H9 (cell line): ENCODE results near the gene NUMBL. TPM values are rescaled to one million over a fixed set of nuclear protein-coding genes. Genes with fewer than 3 reads are reported as not detected.

ENCODE experiments used
- DNase-seq: peaks from one replicate; pipeline ENCODE4 v3.0.0-alpha.2; 2017
- H2AFZ ChIP-seq: one replicate; pipeline ENCODE4 v1.6.1; 2013; ENCODE audit warnings: mild to moderate bottlenecking, low read length, control low read depth, moderate library complexity
- H2AK5ac ChIP-seq: 2 replicates; pipeline ENCODE4 v1.6.1; 2013; ENCODE audit warnings: low read length, control low read depth, mixed read lengths; ENCODE audit not compliant: insufficient read length
- H2BK120ac ChIP-seq: one replicate; pipeline ENCODE4 v1.6.1; 2013; ENCODE audit warnings: low read depth, mild to moderate bottlenecking, low read length, control low read depth, inconsistent platforms; ENCODE audit not compliant: poor library complexity, severe bottlenecking
- H2BK12ac ChIP-seq: 2 replicates; pipeline ENCODE4 v1.6.1; 2013; ENCODE audit warnings: low read length, control low read depth, mixed read lengths, low read depth; ENCODE audit not compliant: insufficient read length
- H2BK15ac ChIP-seq: 2 replicates; pipeline ENCODE4 v1.6.1; 2013; ENCODE audit warnings: low read depth, low read length, control low read depth
- H2BK20ac ChIP-seq: one replicate; pipeline ENCODE4 v1.6.1; 2013; ENCODE audit warnings: low read depth, mild to moderate bottlenecking, low read length, control low read depth, inconsistent platforms; ENCODE audit not compliant: poor library complexity, severe bottlenecking
- H2BK5ac ChIP-seq: 2 replicates; pipeline ENCODE4 v1.6.1; 2013; ENCODE audit warnings: low read length, control low read depth, mixed read lengths; ENCODE audit not compliant: insufficient read length
- H3K14ac ChIP-seq: 2 replicates; pipeline ENCODE4 v1.6.1; 2013; ENCODE audit warnings: low read length, control low read depth; ENCODE audit not compliant: insufficient read depth
- H3K18ac ChIP-seq: 2 replicates; pipeline ENCODE4 v1.6.1; 2013; ENCODE audit warnings: low read depth, mild to moderate bottlenecking, mixed read lengths, low read length, control low read depth; ENCODE audit not compliant: insufficient read length
- H3K23ac ChIP-seq: 2 replicates; pipeline ENCODE4 v1.6.1; 2013; ENCODE audit warnings: low read length, control low read depth, mixed read lengths, low read depth; ENCODE audit not compliant: insufficient read length
- H3K23me2 ChIP-seq: 2 replicates; pipeline ENCODE4 v1.6.1; 2013; ENCODE audit warnings: low read depth, mild to moderate bottlenecking, mixed read lengths, low read length, control low read depth; ENCODE audit not compliant: insufficient read length, poor library complexity, severe bottlenecking
- H3K27ac ChIP-seq: 2 replicates; pipeline ENCODE4 v1.5.1; 2013; ENCODE audit warnings: low read length, control low read depth, mixed read lengths, low read depth; ENCODE audit not compliant: insufficient read length
- H3K27me3 ChIP-seq: 2 replicates; pipeline ENCODE4 v1.6.1; 2013; ENCODE audit warnings: low read length, control low read depth, inconsistent platforms; ENCODE audit not compliant: insufficient read depth
- H3K4ac ChIP-seq: 2 replicates; pipeline ENCODE4 v1.6.1; 2013; ENCODE audit warnings: low read depth, mild to moderate bottlenecking, control low read depth, inconsistent platforms, low read length, moderate library complexity
- H3K4me1 ChIP-seq: 2 replicates; pipeline ENCODE4 v1.6.1; 2013; ENCODE audit warnings: low read length, control low read depth, inconsistent platforms; ENCODE audit not compliant: insufficient read depth
- H3K4me2 ChIP-seq: 2 replicates; pipeline ENCODE4 v1.6.1; 2013; ENCODE audit warnings: low read length, control low read depth, mixed read lengths; ENCODE audit not compliant: insufficient read length, insufficient read depth
- H3K56ac ChIP-seq: 2 replicates; pipeline ENCODE4 v1.6.1; 2013; ENCODE audit warnings: low read depth, mild to moderate bottlenecking, mixed read lengths, low read length, control low read depth; ENCODE audit not compliant: insufficient read length
- H3K79me1 ChIP-seq: 2 replicates; pipeline ENCODE4 v1.6.1; 2013; ENCODE audit warnings: low read depth, mild to moderate bottlenecking, moderate library complexity, low read length, control low read depth, inconsistent platforms; ENCODE audit not compliant: insufficient read depth, poor library complexity, severe bottlenecking
- H3K79me2 ChIP-seq: 2 replicates; pipeline ENCODE4 v1.6.1; 2013; ENCODE audit warnings: low read length, control low read depth, inconsistent platforms; ENCODE audit not compliant: insufficient read depth
- H3K9ac ChIP-seq: 2 replicates; pipeline ENCODE4 v1.6.1; 2013; ENCODE audit warnings: low read length, control low read depth, mixed read lengths; ENCODE audit not compliant: insufficient read length; ENCODE audit errors: extremely low read depth
- H3K9me3 ChIP-seq: one replicate; pipeline ENCODE4 v1.6.1; 2013; ENCODE audit warnings: low read depth, low read length, inconsistent platforms; ENCODE audit not compliant: control insufficient read depth
- H3T11ph ChIP-seq: one replicate; pipeline ENCODE4 v1.6.1; 2013; ENCODE audit warnings: mild to moderate bottlenecking, low read length, control low read depth, inconsistent platforms
- H4K20me1 ChIP-seq: one replicate; pipeline ENCODE4 v1.6.1; 2013; ENCODE audit not compliant: control insufficient read depth, insufficient read length, insufficient read depth
- H4K5ac ChIP-seq: 2 replicates; pipeline ENCODE4 v1.6.1; 2013; ENCODE audit warnings: low read depth, mild to moderate bottlenecking, mixed read lengths, low read length, control low read depth; ENCODE audit not compliant: insufficient read length
- H4K8ac ChIP-seq: replicated peaks from 2 replicates; pipeline ENCODE4 v1.6.1; 2013; ENCODE audit warnings: low read length, control low read depth, mixed read lengths, low read depth; ENCODE audit not compliant: insufficient read length
- H4K91ac ChIP-seq: 2 replicates; pipeline ENCODE4 v1.6.1; 2013; ENCODE audit warnings: low read depth, mild to moderate bottlenecking, moderate library complexity, mixed read lengths, low read length, control low read depth; ENCODE audit not compliant: insufficient read length
- H3K27ac Mint-ChIP-seq, 3 experiments: 2 replicates in 2 of 3; 3 replicates in 1 of 3; pipeline ENCODE4 v1.8.0; 2020 to 2021; ENCODE audit warnings: mixed read lengths in 3 of 3, mild to moderate bottlenecking in 1 of 3, moderate library complexity in 1 of 3
- H3K27me3 Mint-ChIP-seq: 2 replicates; pipeline ENCODE4 v1.8.0; 2021; ENCODE audit warnings: low read depth, mild to moderate bottlenecking, moderate library complexity, mixed read lengths
- H3K36me3 Mint-ChIP-seq, 3 experiments: 2 replicates in 2 of 3; 3 replicates in 1 of 3; pipeline ENCODE4 v1.8.0; 2020 to 2021; ENCODE audit warnings: low read depth in 3 of 3, mixed read lengths in 3 of 3; ENCODE audit not compliant: insufficient read depth in 1 of 3
- H3K4me1 Mint-ChIP-seq, 2 experiments: 2 replicates each; pipeline ENCODE4 v1.8.0; 2020; ENCODE audit warnings: mixed read lengths in 2 of 2
- H3K4me3 Mint-ChIP-seq, 2 experiments: 2 replicates in 1 of 2; 3 replicates in 1 of 2; pipeline ENCODE4 v1.8.0; 2020 to 2021; ENCODE audit warnings: mild to moderate bottlenecking in 2 of 2, mixed read lengths in 2 of 2, moderate library complexity in 1 of 2
- H3K9me3 Mint-ChIP-seq, 2 experiments: 2 replicates in 1 of 2; 3 replicates in 1 of 2; pipeline ENCODE4 v1.8.0; 2020; ENCODE audit warnings: mild to moderate bottlenecking in 2 of 2, mixed read lengths in 2 of 2, moderate library complexity in 1 of 2
- CTCF ChIP-seq: fragments of 200-600 bp; sonication (generic); conservative IDR thresholded peaks from 3 replicates; pipeline ENCODE4 v1.8.0; 2021; ENCODE audit warnings: antibody characterized with exemption, mild to moderate bottlenecking
- WGBS: extraction: QIAGEN DNeasy Blood & Tissue Kit; methylation state at CpG from one replicate; pipeline ENCODE4 v1.1.7; 2013; ENCODE audit warnings: missing lambda C conversion rate, low lambda C conversion rate, mixed read lengths; ENCODE audit not compliant: insufficient read length; ENCODE audit errors: extremely low coverage; 5-methylcytosine and 5-hydroxymethylcytosine counted together
- total RNA-seq: library from RNA; stranded (reverse); gene quantifications from 2 replicates; pipeline ENCODE4 v1.2.1, GENCODE V29; 2021

NUMBL gene
- total RNA-seq, 1 experiment from 2014 or later, result 34.5 TPM

- H3K9me3 ChIP-seq, result no peaks in the 10 kb centered on the region
- no CpG with 5 or more reads among the region's 4 CpGs for whole genome bisulfite sequencing
- no peak overlapping the region for H2BK5ac ChIP-seq
- H2AFZ ChIP-seq, result no peak overlapping the region
- H3T11ph ChIP-seq, result no peak overlapping the region
- no peak overlapping the region for H2BK20ac ChIP-seq
- H2BK12ac ChIP-seq, result no peak overlapping the region
- no peak for TF ChIP-seq CTCF
- no peaks in the 10 kb centered on the region for H3K9me3 Mint-ChIP-seq
- peaks cover 15% of the 10 kb centered on the region for H3K23me2 ChIP-seq
- no peak overlapping the region for H3K27ac ChIP-seq
- peaks cover 7 to 9% of the 10 kb centered on the region in 2 experiments for H3K4me1 Mint-ChIP-seq
- no peak overlapping the region for H3K56ac ChIP-seq
- no peaks in the 10 kb centered on the region for H3K79me2 ChIP-seq
- H3K18ac ChIP-seq, result no peak overlapping the region
- peak overlapping the region; percentile 91 for H3K4me2 ChIP-seq
- H4K20me1 ChIP-seq, result peaks cover 9% of the 10 kb centered on the region
- H3K9ac ChIP-seq, result no peak overlapping the region
- H3K14ac ChIP-seq, result no peak overlapping the region
- no peaks in the 10 kb centered on the region for H3K27me3 ChIP-seq
- no peaks in the 10 kb centered on the region; the same call in 1 of the 2 replicates for H3K27me3 Mint-ChIP-seq
- no peak overlapping the region for H2AK5ac ChIP-seq
- H4K8ac ChIP-seq, result no peak overlapping the region
- no peak overlapping the region for H3K27ac Mint-ChIP-seq
- no peak overlapping the region for H3K23ac ChIP-seq
- no peak overlapping the region for H3K4ac ChIP-seq
- H2BK120ac ChIP-seq, result no peak overlapping the region
- no peak overlapping the region for H4K91ac ChIP-seq
- no peaks in the 10 kb centered on the region for H3K4me1 ChIP-seq
- H3K36me3 Mint-ChIP-seq, result peaks cover 17 to 36% (median 27%) of the 10 kb centered on the region in 3 experiments
- no peak for DNase-seq
- H4K5ac ChIP-seq, result no peak overlapping the region
- no peaks in the 10 kb centered on the region for H3K79me1 ChIP-seq
- no peak overlapping the region for H3K4me3 Mint-ChIP-seq
- H2BK15ac ChIP-seq, result no peak overlapping the region
Measured at GRCh38 chr19:40688987-40689338, 1.5 kb downstream of the NUMBL start.
